ENCODE results near the gene MT1A. TPM values are rescaled to one million over a fixed set of nuclear protein-coding genes. Genes with fewer than 3 reads are reported as not detected.

Gene MT1A
- polyA plus RNA-seq, 1 donor from 2014 or later = not detected

GRCh38 chr16:56600398-56600999, 38.0 kb upstream of the MT1A start:
- Histone ChIP-seq H3K9me2 (ENCODE audit: insufficient read depth, low read length) (no peaks in the 10 kb centered on the region), H3K79me2 (replicated peaks; ENCODE audit: insufficient read depth, low read length) (no peaks in the 10 kb centered on the region), H3F3A (ENCODE audit: insufficient read depth, low read length, poor library complexity, severe bottlenecking) (no peaks in the 10 kb centered on the region), H3K27me3 (ENCODE audit: insufficient read depth, low read depth, low read length) (peaks cover 3% of the 10 kb centered on the region), H3K4me2 (ENCODE audit: low read length) (no peak overlapping the region), H3K27ac (ENCODE audit: low read length) (no peak overlapping the region), H3K36me3 (ENCODE audit: insufficient read depth, low read length) (no peaks in the 10 kb centered on the region), H2AFZ (ENCODE audit: low read depth, low read length) (no peak overlapping the region), H4K20me1 (ENCODE audit: insufficient read depth) (no peaks in the 10 kb centered on the region), H3K9ac (ENCODE audit: low read length) (no peak overlapping the region), H3K9me3 (ENCODE audit: low read length) (no peaks in the 10 kb centered on the region), H3K4me3 (ENCODE audit: low read length) (no peak overlapping the region)
- no peak for TF ChIP-seq REST (IDR thresholded peaks at IDR 0.05; ENCODE audit: borderline replicate concordance)
- TF ChIP-seq POLR2AphosphoS5 (IDR thresholded peaks at IDR 0.05) = no peak
- TF ChIP-seq MXI1 (conservative IDR thresholded peaks at IDR 0.05; ENCODE audit: poor library complexity, severe bottlenecking) = no peak
- no peak for TF ChIP-seq EP300 (conservative IDR thresholded peaks at IDR 0.05; ENCODE audit: poor library complexity, severe bottlenecking)
- no peak for TF ChIP-seq EZH2 (IDR thresholded peaks at IDR 0.05; ENCODE audit: borderline replicate concordance, insufficient read depth, low read length, poor library complexity, severe bottlenecking)
- TF ChIP-seq RAD21 (conservative IDR thresholded peaks at IDR 0.05) = no peak
- TF ChIP-seq TAF1 (IDR thresholded peaks at IDR 0.05; ENCODE audit: low read depth) = no peak
- TF ChIP-seq, protein P1, sequence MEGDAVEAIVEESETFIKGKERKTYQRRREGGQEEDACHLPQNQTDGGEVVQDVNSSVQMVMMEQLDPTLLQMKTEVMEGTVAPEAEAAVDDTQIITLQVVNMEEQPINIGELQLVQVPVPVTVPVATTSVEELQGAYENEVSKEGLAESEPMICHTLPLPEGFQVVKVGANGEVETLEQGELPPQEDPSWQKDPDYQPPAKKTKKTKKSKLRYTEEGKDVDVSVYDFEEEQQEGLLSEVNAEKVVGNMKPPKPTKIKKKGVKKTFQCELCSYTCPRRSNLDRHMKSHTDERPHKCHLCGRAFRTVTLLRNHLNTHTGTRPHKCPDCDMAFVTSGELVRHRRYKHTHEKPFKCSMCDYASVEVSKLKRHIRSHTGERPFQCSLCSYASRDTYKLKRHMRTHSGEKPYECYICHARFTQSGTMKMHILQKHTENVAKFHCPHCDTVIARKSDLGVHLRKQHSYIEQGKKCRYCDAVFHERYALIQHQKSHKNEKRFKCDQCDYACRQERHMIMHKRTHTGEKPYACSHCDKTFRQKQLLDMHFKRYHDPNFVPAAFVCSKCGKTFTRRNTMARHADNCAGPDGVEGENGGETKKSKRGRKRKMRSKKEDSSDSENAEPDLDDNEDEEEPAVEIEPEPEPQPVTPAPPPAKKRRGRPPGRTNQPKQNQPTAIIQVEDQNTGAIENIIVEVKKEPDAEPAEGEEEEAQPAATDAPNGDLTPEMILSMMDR (IDR thresholded peaks at IDR 0.05; ENCODE audit: poor library complexity, severe bottlenecking) = no peak
- no peak for TF ChIP-seq SMC3 (conservative IDR thresholded peaks at IDR 0.05; ENCODE audit: poor library complexity)

DNA sequence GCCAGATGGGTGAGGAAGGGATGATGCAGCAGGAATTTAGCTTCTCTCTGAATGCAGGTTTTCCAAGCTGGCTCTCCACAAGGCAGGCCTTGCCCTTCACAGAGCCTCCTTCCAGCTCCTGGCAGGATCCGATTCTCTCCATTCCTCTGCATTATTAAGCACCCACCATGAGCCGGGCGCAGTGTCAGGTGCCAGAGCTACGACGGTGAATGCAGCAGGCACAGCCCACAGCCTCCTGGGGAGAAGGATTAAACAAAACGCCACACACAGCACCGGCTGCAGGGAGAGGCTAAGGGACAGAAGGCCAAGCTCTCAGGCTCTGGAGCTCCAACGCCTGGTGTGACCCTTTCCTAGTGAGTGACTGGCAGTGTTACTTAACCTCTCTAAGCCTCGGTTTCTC, 37.1 kb upstream of the MT1A start:
- Histone ChIP-seq H2AFZ (ENCODE audit: low read depth, low read length) (no peak overlapping the region), H3K9ac (ENCODE audit: low read length) (no peak overlapping the region), H3K9me2 (ENCODE audit: insufficient read depth, low read length) (no peaks in the 10 kb centered on the region), H3K27ac (ENCODE audit: low read length) (no peak overlapping the region), H3K36me3 (ENCODE audit: insufficient read depth, low read length) (no peaks in the 10 kb centered on the region), H3K4me2 (ENCODE audit: low read length) (no peak overlapping the region), H3K4me3 (ENCODE audit: low read length) (no peak overlapping the region), H3F3A (ENCODE audit: insufficient read depth, low read length, poor library complexity, severe bottlenecking) (no peaks in the 10 kb centered on the region), H3K9me3 (ENCODE audit: low read length) (no peaks in the 10 kb centered on the region), H3K79me2 (replicated peaks; ENCODE audit: insufficient read depth, low read length) (no peaks in the 10 kb centered on the region), H3K27me3 (ENCODE audit: insufficient read depth, low read depth, low read length) (peaks cover 3% of the 10 kb centered on the region), H4K20me1 (ENCODE audit: insufficient read depth) (no peaks in the 10 kb centered on the region)
- TF ChIP-seq EZH2 (IDR thresholded peaks at IDR 0.05; ENCODE audit: borderline replicate concordance, insufficient read depth, low read length, poor library complexity, severe bottlenecking) (no peak), RAD21 (conservative IDR thresholded peaks at IDR 0.05) (no peak), POLR2AphosphoS5 (IDR thresholded peaks at IDR 0.05) (no peak)
